K562 (cell line): ENCODE results near the gene COL6A1.

Experiments used
- ATF1 ChIP-seq, 2 experiments: fragments of 450-650 bp in 1 of 2; IDR thresholded peaks; 2 replicates each; pipeline ENCODE4 v1.6.1; 2016; ENCODE audit warnings: missing compliant biosample characterization in 1 of 2, missing genetic modification characterization in 1 of 2
- CEBPB ChIP-seq: fragments of 450-650 bp; IDR thresholded peaks from 2 replicates; pipeline ENCODE4 v1.6.1; 2016; ENCODE audit warnings: missing genetic modification characterization, missing compliant biosample characterization
- CTCF ChIP-seq, 3 experiments: IDR thresholded peaks in 2 of 3; conservative IDR thresholded peaks in 1 of 3; 2 replicates each; pipeline ENCODE4 v1.5.1; 2011 to 2012; ENCODE audit warnings: low read length in 3 of 3, mild to moderate bottlenecking in 3 of 3, control low read depth in 2 of 3, improper control_type of control experiment in 1 of 3, inconsistent platforms in 1 of 3, low read depth in 1 of 3, mixed read lengths in 1 of 3, moderate library complexity in 1 of 3; ENCODE audit not compliant: insufficient read depth in 2 of 3
- ESRRA ChIP-seq: fragments of 450-650 bp; IDR thresholded peaks from 2 replicates; pipeline ENCODE4 v1.6.1; 2014; ENCODE audit warnings: low read depth, mild to moderate bottlenecking, moderate library complexity, borderline replicate concordance
- HBP1 ChIP-seq: fragments of 450-650 bp; formaldehyde crosslinking; IDR thresholded peaks from 2 replicates; pipeline ENCODE4 v1.4.0; 2022; ENCODE audit warnings: missing genetic modification characterization
- KDM1A ChIP-seq, 2 experiments: fragments of 450-650 bp; IDR thresholded peaks; 2 replicates each; pipeline ENCODE4 v1.6.1; 2016; ENCODE audit warnings: mild to moderate bottlenecking in 2 of 2
- KDM4B ChIP-seq, 2 experiments: fragments of 450-650 bp in 1 of 2; sonication (generic) in 1 of 2; IDR thresholded peaks; 2 replicates each; pipeline ENCODE4 v1.6.1; 2016 to 2017; ENCODE audit warnings: borderline replicate concordance in 2 of 2, antibody characterized with exemption in 1 of 2, low read depth in 1 of 2, mild to moderate bottlenecking in 1 of 2
- RAD51 ChIP-seq: fragments of 450-650 bp; IDR thresholded peaks from 2 replicates; pipeline ENCODE4 v1.7.1; 2016; ENCODE audit warnings: low read depth, mild to moderate bottlenecking, borderline replicate concordance
- RBBP5 ChIP-seq: fragments of 200-600 bp; sonication (generic); IDR thresholded peaks from 2 replicates; pipeline ENCODE4 v1.6.1; 2012; ENCODE audit warnings: borderline replicate concordance, mild to moderate bottlenecking, low read length, control low read depth, inconsistent platforms; ENCODE audit not compliant: insufficient read depth, poor library complexity, severe bottlenecking
- REST ChIP-seq, 2 experiments: fragments of 450-650 bp; formaldehyde crosslinking in 1 of 2; IDR thresholded peaks; 2 replicates each; pipeline versions ENCODE4 v1.4.0 to v1.6.1; 2014 to 2020; ENCODE audit warnings: mild to moderate bottlenecking in 2 of 2, borderline replicate concordance in 1 of 2, low read depth in 1 of 2
- SRF ChIP-seq, 2 experiments: fragments of 250-450, 450-650 bp in 1 of 2; sonication (Bioruptor Pico) in 1 of 2; sonication (generic) in 1 of 2; formaldehyde crosslinking; IDR thresholded peaks; 2 replicates each; pipeline versions ENCODE4 v1.5.0 to v1.5.1; 2020 to 2022; ENCODE audit warnings: mild to moderate bottlenecking in 1 of 2, missing genetic modification reagents in 1 of 2
- ZKSCAN1 ChIP-seq: fragments of 150-350 bp; IDR thresholded peaks from 2 replicates; pipeline ENCODE4 v1.6.1; 2016; ENCODE audit warnings: low read depth, low read length
- ZNF217 ChIP-seq: sonication (generic); formaldehyde crosslinking; IDR thresholded peaks from 2 replicates; pipeline ENCODE4 v1.8.0; 2022; ENCODE audit warnings: mild to moderate bottlenecking, missing genetic modification reagents
- ZNF830 ChIP-seq: fragments of 250-450 bp; sonication (Bioruptor Pico); IDR thresholded peaks from 2 replicates; pipeline ENCODE4 v1.5.0; 2021; ENCODE audit warnings: mild to moderate bottlenecking

- TF ChIP-seq ESRRA (no peak), RBBP5 (no peak), CTCF (IDR thresholded peaks at IDR 0.05 in 2 of 3, conservative IDR thresholded peaks at IDR 0.05 in 1 of 3; ENCODE audit: insufficient read depth in 2 of 3, low read depth in 1 of 3, low read length in 3 of 3) (no peak), CEBPB (no peak), SRF (CRISPR knock-in tag; IDR thresholded peaks at IDR 0.05) (no peak), REST (IDR thresholded peaks at IDR 0.05; ENCODE audit: borderline replicate concordance) (no peak), REST (CRISPR knock-in tag; IDR thresholded peaks at IDR 0.05; ENCODE audit: low read depth) (no peak), HBP1 (CRISPR knock-in tag) (no peak), ATF1 (CRISPR knock-in tag; IDR thresholded peaks at IDR 0.05) (no peak), ATF1 (tag; IDR thresholded peaks at IDR 0.05) (no peak), KDM1A (IDR thresholded peaks at IDR 0.05) (no peak), ZKSCAN1 (no peak), ZNF830 (no peak), RAD51 (no peak), ZNF217 (CRISPR knock-in tag) (no peak), KDM4B (IDR thresholded peaks at IDR 0.05; ENCODE audit: borderline replicate concordance in 2 of 2, low read depth in 1 of 2) (no peak)
Observed at GRCh38 chr21:46036696-46037330, 55.2 kb downstream of the COL6A1 start.
